ENCODE data around the gene ATP6V0E2. TPM values are rescaled to one million over a fixed set of nuclear protein-coding genes. Genes with fewer than 3 reads are reported as not detected.

Gene ATP6V0E2
- total RNA-seq, 2 experiments from 2014 or later = 32.9 to 33.5 TPM

Other genes starting within 250 kb of the ATP6V0E2 start
- 1 to 10 TPM; 2.2 to 2.5 TPM for gene ZNF467, start 100.4 kb upstream of the ATP6V0E2 start, total RNA-seq
- gene ZNF862, start 35.6 kb upstream of the ATP6V0E2 start, total RNA-seq = 10 to 100 TPM; 18.8 TPM